ENCODE data around the gene GPR132.

The GPR132 gene

GRCh38 chr14:105020815-105021655, 44.2 kb downstream of the GPR132 start, which contains the start of gene CDCA4:
Gene CDCA4 (minus strand): TSS chr14:105021083. CDS start chr14:105011929, 9,154 bp downstream.
- peak; percentile 95 to 97 for DNase-seq (ENCODE audit: low read depth in 2 of 2)

- peak; percentile 22 to 29 for DNase-seq (ENCODE audit: low read depth in 2 of 2)
These were observed 45.1 kb downstream of the GPR132 start for GRCh38 chr14:105019861-105020814.

- no peak for DNase-seq (ENCODE audit: low read depth in 2 of 2)
These were observed 46.8 kb downstream of the GPR132 start for GRCh38 chr14:105018414-105018813.

- no peak for DNase-seq (ENCODE audit: low read depth in 2 of 2)
These were observed 49.3 kb downstream of the GPR132 start for GRCh38 chr14:105015905-105016304.

- no peak for DNase-seq (ENCODE audit: low read depth in 2 of 2)
These were observed 50.0 kb downstream of the GPR132 start for GRCh38 chr14:105015242-105015641.

GRCh38 chr14:105014631-105015030, 50.6 kb downstream of the GPR132 start:
- no peak for DNase-seq (ENCODE audit: low read depth in 2 of 2)

GRCh38 chr14:105014032-105014431, 51.2 kb downstream of the GPR132 start:
- no peak for DNase-seq (ENCODE audit: low read depth in 2 of 2)

- no peak for DNase-seq (ENCODE audit: low read depth in 2 of 2)
These were observed 52.0 kb downstream of the GPR132 start for GRCh38 chr14:105013150-105013785.

GRCh38 chr14:105012171-105012985, 52.9 kb downstream of the GPR132 start:
- DNase-seq (ENCODE audit: low read depth in 2 of 2): no peak

GRCh38 chr14:105011312-105011990, 53.8 kb downstream of the GPR132 start:
- DNase-seq (ENCODE audit: low read depth in 2 of 2): no peak

GRCh38 chr14:105010891-105011291, 54.3 kb downstream of the GPR132 start:
- no peak for DNase-seq (ENCODE audit: low read depth in 2 of 2)

GRCh38 chr14:105010106-105010505, 55.1 kb downstream of the GPR132 start:
- DNase-seq (ENCODE audit: low read depth in 2 of 2): no peak

GRCh38 chr14:105007593-105008264, 57.5 kb downstream of the GPR132 start:
- no peak for DNase-seq (ENCODE audit: low read depth in 2 of 2)

- no peak for DNase-seq (ENCODE audit: low read depth in 2 of 2)
These were observed 58.2 kb downstream of the GPR132 start for GRCh38 chr14:105006831-105007592.

- no peak for DNase-seq (ENCODE audit: low read depth in 2 of 2)
These were observed 59.0 kb downstream of the GPR132 start for GRCh38 chr14:105005929-105006830.

GRCh38 chr14:105005329-105005928, 59.8 kb downstream of the GPR132 start:
- DNase-seq (ENCODE audit: low read depth in 2 of 2): no peak

Measured in stimulated activated CD4-positive, alpha-beta T cell treated with anti-CD3 and anti-CD28 coated beads, Interleukin-1b, Interleukin-23, amount 100 ng/mL, for 1 hour (primary cell).